Adrenal gland (tissue), 12 donors: Measurements from ENCODE around the gene PSME1. TPM values are rescaled to one million over a fixed set of nuclear protein-coding genes. Genes with fewer than 3 reads are reported as not detected.

Source experiments
- DNase-seq, 7 donors: peaks; one replicate each; pipeline ENCODE4 v3.0.0-alpha.2; 2019 to 2020
- H3K27ac ChIP-seq, 5 donors: fragments of 200-600 bp; sonication (generic) in 4 of 5; 1 replicate in 3 of 5; 2 replicates in 2 of 5; pipeline versions ENCODE4 v1.5.1 to v1.8.0; 2016 to 2020; ENCODE audit warnings: mild to moderate bottlenecking in 1 of 5
- H3K27me3 ChIP-seq: fragments of 200-600 bp; 2 replicates; pipeline ENCODE4 v1.8.0; 2021
- H3K36me3 ChIP-seq, 2 donors: fragments of 200-600 bp; replicated peaks in 1 of 2; 1 replicate in 1 of 2; 2 replicates in 1 of 2; pipeline versions ENCODE4 v1.5.1 to v1.8.0; 2018 to 2022
- H3K4me1 ChIP-seq, 2 donors: fragments of 200-600 bp; replicated peaks in 1 of 2; 1 replicate in 1 of 2; 2 replicates in 1 of 2; pipeline versions ENCODE4 v1.5.1 to v1.8.0; 2018 to 2021
- H3K4me3 ChIP-seq, 4 donors: fragments of 200-600 bp; sonication (generic) in 3 of 4; one replicate each; pipeline ENCODE4 v1.5.1; 2016 to 2018
- H3K9me3 ChIP-seq, 3 donors: fragments of 200-600 bp; sonication (generic) in 1 of 3; replicated peaks in 1 of 3; 1 replicate in 2 of 3; 2 replicates in 1 of 3; pipeline versions ENCODE4 v1.5.1 to v1.8.0; 2016 to 2021
- CTCF ChIP-seq, 6 experiments: fragments of 450-650 bp in 4 of 6; fragments of 200-600 bp in 2 of 6; sonication (generic) in 1 of 6; IDR thresholded peaks; 1 replicate in 5 of 6; 2 replicates in 1 of 6; pipeline versions ENCODE4 v1.5.1 to v1.8.0; 2016 to 2021; ENCODE audit warnings: antibody characterized with exemption in 6 of 6, mild to moderate bottlenecking in 2 of 6, moderate library complexity in 1 of 6
- POLR2A ChIP-seq, 2 donors: fragments of 450-650 bp; IDR thresholded peaks; one replicate each; pipeline ENCODE4 v1.6.1; 2017; ENCODE audit warnings: antibody characterized with exemption in 2 of 2, mild to moderate bottlenecking in 2 of 2, moderate library complexity in 1 of 2
- WGBS, 4 donors: extraction: QIAGEN DNeasy Blood & Tissue Kit in 2 of 4; methylation state at CpG; one replicate each; pipeline versions ENCODE4 v1.1.5 to v1.1.7; 2013 to 2017; 5-methylcytosine and 5-hydroxymethylcytosine counted together
- intact Hi-C, 2 donors: fragments of 100-400 bp; cut with DNase I; formaldehyde crosslinking; loops; one replicate each; pipeline versions ENCODE4 v1.14.1 to v1.15.0; 2022 to 2023
- polyA plus RNA-seq, 3 donors: library from polyadenylated mRNA; stranded (reverse); fragments of 200-250 nt in 2 of 3; fragments of 350-450 nt in 1 of 3; fragmentation: Illumina TruSeq in 1 of 3; extraction: RNeasy Lipid Tissue Mini Kit (QIAGEN cat#74804) in 1 of 3; gene quantifications; one replicate each; pipeline ENCODE4 v1.2.3, GENCODE V29; 2013 to 2014
- total RNA-seq, 9 donors: library from RNA; depleted of rRNA in 4 of 9; stranded (reverse); fragments of >200 nt in 4 of 9; fragments of 120-200 nt in 1 of 9; fragmentation: NEBNext Ultra II Directional in 1 of 9; extraction: Animal tissue kit (Norgen Biotek cat#: 25700) in 1 of 9; gene quantifications; one replicate each; pipeline versions ENCODE4 v1.1.0 to v1.2.4, GENCODE V29; 2013 to 2023
- donor health status: healthy with polysubstance abuse.
- donor health status: Bipolar disorder and iron deficiency.
- donor health status: DM: yes; HTN: yes; CAD: no.
- donor health status: DM: no; HTN: no; CAD: no.
- donor health status: DM: no; HTN: no; CAD: no.
- donor health status: DM: yes; HTN: yes; CAD: no.

PSME1 gene
- total and polyA plus RNA-seq, 12 donors, result 205 to 386 (median 283) TPM

DNA sequence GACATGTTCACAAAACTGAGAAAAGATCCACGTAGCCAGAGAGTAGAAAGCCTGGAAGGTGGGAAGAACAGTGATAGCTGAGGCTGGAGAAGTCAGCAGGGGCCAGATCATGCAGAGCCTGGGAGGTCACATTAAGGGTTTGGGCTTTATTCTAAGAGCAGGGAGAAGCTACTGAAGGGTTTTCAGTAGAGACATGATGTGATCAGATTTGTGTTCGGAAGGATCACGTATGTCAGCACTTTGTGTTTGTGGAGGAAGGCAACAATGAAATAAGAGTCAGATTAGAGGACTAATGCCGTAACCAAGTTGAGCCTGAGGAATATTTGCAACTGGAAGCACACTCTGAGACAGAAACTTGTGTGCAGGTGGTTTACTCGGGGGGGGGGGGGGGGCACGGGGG, 46.1 kb upstream of the PSME1 start:
- no peak overlapping the region for H3K27ac ChIP-seq
- WGBS, 4 donors, result 77 to 92% (median 83%) methylated on average over 6 of the region's 6 CpGs
- no peak for DNase-seq
- no peak overlapping the region for H3K4me3 ChIP-seq
- H3K4me1 ChIP-seq, result peaks cover under 1 to 11% of the 10 kb centered on the region in 2 donors
- no peaks in the 10 kb centered on the region for H3K9me3 ChIP-seq
- intact Hi-C loops, result loop anchor here (5.0 to 10.0 kb wide), 2 partner anchors 33 to 115 kb away; no protein-coding TSS in a partner anchor
- no peaks in the 10 kb centered on the region for H3K27me3 ChIP-seq
- no peaks in the 10 kb centered on the region for H3K36me3 ChIP-seq
- TF ChIP-seq CTCF (IDR thresholded peaks at IDR 0.05) (no peak), POLR2A (IDR thresholded peaks at IDR 0.05) (no peak)

DNA sequence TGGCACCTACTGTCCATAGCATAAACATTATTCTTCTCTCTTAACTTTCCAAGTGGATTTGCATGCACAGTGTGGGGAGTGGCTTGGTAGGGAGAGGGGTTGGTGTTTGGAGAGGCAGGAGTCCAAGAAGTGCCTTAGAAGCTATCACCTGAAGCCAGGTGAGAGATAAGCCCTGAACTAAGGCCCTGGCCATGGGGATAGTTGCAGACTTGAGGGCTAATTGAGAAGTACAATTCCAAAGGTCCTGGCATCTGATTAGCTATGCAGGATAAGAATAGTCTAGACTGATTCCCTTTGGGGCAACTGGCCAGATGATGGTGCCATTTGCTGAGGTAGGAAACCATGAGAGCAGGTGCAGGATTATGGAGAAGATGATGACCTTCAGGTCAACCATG, 43.9 kb upstream of the PSME1 start:
- Histone ChIP-seq H3K36me3 (no peaks in the 10 kb centered on the region), H3K4me1 (peaks cover 4 to 21% of the 10 kb centered on the region in 2 donors), H3K27me3 (no peaks in the 10 kb centered on the region), H3K4me3 (no peak overlapping the region), H3K27ac (peak overlapping the region in 1 of 5 donors; percentile 89), H3K9me3 (no peaks in the 10 kb centered on the region)
- intact Hi-C loops, result loop anchor here (5.0 kb wide), 1 partner anchor 35 kb away; no protein-coding TSS in a partner anchor
- DNase-seq, result no peak
- TF ChIP-seq POLR2A (IDR thresholded peaks at IDR 0.05) (no peak), CTCF (IDR thresholded peaks at IDR 0.05) (no peak)

- peaks cover 4 to 21% of the 10 kb centered on the region in 2 donors for H3K4me1 ChIP-seq
- H3K4me3 ChIP-seq, result no peak overlapping the region
- no peak for DNase-seq
- WGBS, 4 donors, result 80 to 85% (median 83%) methylated on average over 4 of the region's 4 CpGs
- no peaks in the 10 kb centered on the region for H3K36me3 ChIP-seq
- peak overlapping the region in 2 of 5 donors; percentile 89 to 91 for H3K27ac ChIP-seq
- intact Hi-C loops, result loop anchor here (5.0 kb wide), 1 partner anchor 35 kb away; no protein-coding TSS in a partner anchor
- no peaks in the 10 kb centered on the region for H3K9me3 ChIP-seq
- no peaks in the 10 kb centered on the region for H3K27me3 ChIP-seq
- no peak for TF ChIP-seq CTCF (IDR thresholded peaks at IDR 0.05)
- no peak for TF ChIP-seq POLR2A (IDR thresholded peaks at IDR 0.05)
These were observed 43.3 kb upstream of the PSME1 start for GRCh38 chr14:24092505-24093206.

GRCh38 chr14:24093207-24093900, 42.6 kb upstream of the PSME1 start:
- TF ChIP-seq POLR2A (IDR thresholded peaks at IDR 0.05) (no peak), CTCF (IDR thresholded peaks at IDR 0.05) (peak in 1 of 6 experiments; percentile 9)

More at GRCh38 chr14:24093207-24093900, 42.6 kb upstream of the PSME1 start:
- H3K27ac ChIP-seq, result peak overlapping the region in 4 of 5 donors; percentile 83 to 91 (median 90)
- H3K27me3 ChIP-seq, result no peaks in the 10 kb centered on the region
- DNase-seq, result no peak
- intact Hi-C loops, result loop anchor here (5.0 kb wide), 1 partner anchor 36 kb away; no protein-coding TSS in a partner anchor
- no peaks in the 10 kb centered on the region for H3K9me3 ChIP-seq
- H3K36me3 ChIP-seq, result peaks cover 0 to 6% of the 10 kb centered on the region in 2 donors
- H3K4me1 ChIP-seq, result peaks cover 4 to 21% of the 10 kb centered on the region in 2 donors
- WGBS, 4 donors, result 81 to 90% (median 87%) methylated on average over 15 to 19 of the region's 19 CpGs
- H3K4me3 ChIP-seq, result peak overlapping the region in 2 of 4 donors; percentile 82 to 96
